Pulmonary artery endothelial cell (primary cell): ENCODE data around the gene PXMP4. TPM values are rescaled to one million over a fixed set of nuclear protein-coding genes. Genes with fewer than 3 reads are reported as not detected.

Source experiments
- DNase-seq: peaks from one replicate; pipeline ENCODE4 v3.0.0-alpha.2; 2011; ENCODE audit warnings: low read depth, low spot score
- total RNA-seq: library from RNA; depleted of rRNA; stranded (reverse); fragments of >200 nt; gene quantifications from 2 replicates; pipeline ENCODE4 v1.2.3, GENCODE V29; 2014

Gene PXMP4
- total RNA-seq, 1 donor from 2014 or later = 7.1 TPM

DNA sequence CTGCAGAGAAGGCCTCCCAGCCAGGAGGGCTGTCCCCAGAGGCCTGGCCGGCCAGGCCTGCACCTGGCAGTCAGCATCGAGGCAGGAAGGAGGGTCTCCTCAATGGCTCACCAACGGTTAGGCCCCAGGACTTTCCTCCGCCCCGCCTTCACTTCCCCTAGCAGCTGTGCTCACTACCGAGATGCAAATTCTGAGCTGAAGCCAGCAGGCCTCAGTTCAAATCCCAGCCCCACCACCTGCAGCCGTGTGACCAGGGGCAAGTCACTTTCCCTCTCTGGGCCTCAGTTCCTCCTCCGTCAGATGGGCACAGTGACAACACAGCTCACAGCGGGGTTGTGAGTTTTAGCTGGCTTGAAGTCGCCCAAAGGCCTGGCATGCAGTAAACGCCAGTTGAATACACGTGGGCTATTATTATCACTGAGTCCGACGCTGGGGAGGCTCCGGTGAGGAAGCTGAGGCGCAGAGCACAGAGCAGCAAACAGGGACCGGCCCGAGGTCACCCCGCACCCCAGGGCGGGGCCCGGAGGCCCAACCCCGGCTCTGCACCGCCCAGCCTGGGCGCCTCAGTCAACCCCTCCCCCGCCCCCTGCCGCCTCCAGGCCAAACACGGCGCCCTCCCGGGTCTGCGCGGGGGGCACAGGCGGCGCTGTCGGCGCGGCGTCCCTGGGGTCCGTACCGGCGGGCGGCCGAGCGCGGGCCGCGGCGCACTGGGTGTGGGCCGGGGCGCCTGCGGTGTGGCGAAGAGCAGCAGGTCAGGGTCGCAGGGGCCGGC is 34.6 kb downstream of the PXMP4 start:
- DNase-seq = no peak

DNA sequence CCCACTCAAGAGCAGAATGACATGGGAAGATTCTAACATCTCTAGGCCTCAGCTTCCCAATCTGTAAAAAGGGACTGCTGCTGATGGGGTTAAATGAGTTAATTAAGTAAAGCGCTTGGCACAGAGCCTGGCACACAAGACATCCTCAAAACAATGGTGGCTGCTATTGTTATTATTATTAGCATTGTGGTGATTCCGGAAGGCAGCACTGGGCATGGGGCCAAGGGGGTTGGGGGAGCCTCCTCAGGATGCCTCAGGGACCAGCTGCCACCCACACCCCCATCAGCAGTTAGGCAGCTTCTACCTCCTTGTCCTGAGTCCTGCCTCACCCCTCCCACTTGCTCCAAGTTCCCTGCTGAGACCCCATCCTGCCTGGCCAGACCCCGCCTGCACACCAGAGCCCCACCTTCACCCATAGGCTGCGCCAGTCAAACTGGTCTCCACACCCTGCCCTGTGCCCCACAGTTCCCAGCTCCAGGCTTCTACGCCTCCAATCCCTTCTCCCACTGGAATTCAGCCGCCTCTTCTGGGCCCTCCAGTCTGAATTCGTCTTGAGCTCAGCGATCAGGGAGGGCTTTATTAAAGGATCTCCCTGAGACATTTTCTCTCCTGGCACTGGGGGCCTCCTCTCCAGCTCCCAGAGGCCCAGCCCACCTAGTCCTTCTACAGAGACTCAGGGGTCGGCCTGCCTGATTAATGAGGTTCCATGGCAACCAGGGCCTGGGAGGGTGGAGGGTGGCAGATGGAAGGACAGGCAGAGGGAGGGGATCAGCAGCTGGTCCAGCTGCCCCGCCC is 35.4 kb downstream of the PXMP4 start:
- no peak for DNase-seq

DNA sequence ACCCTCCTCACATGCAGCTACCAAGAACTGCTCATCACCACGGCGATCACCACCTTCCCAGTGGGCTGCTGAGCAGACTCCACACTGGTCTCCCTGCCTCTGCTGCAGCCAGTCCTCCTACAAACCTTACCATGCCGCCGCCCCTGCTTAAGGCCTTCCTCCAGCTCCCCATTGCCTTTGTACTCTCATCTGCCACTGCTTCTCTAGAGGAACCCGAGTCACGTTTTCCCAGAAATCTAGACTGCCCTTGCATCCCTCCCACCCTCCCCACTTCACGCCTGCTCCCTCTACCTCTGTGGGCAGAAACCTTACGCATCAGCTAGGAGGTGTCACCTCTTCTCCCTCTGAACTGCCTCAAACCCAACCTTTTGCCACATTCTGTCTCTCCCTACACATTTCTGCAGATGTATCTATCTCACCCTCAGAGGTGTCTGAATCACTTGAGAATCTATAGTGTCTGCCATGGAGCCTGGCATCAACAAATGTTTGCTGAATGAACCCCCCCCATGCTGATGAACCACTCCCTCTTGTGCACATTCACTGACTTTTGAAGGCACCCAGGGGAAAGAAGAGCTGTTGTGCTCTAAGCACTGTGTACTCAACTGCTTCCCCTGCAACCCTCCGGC is 38.3 kb downstream of the PXMP4 start:
- DNase-seq = no peak

- no peak for DNase-seq
Observed at GRCh38 chr20:33681288-33681687, 38.8 kb downstream of the PXMP4 start.

GRCh38 chr20:33680686-33681085 is 39.4 kb downstream of the PXMP4 start:
- no peak for DNase-seq

DNA sequence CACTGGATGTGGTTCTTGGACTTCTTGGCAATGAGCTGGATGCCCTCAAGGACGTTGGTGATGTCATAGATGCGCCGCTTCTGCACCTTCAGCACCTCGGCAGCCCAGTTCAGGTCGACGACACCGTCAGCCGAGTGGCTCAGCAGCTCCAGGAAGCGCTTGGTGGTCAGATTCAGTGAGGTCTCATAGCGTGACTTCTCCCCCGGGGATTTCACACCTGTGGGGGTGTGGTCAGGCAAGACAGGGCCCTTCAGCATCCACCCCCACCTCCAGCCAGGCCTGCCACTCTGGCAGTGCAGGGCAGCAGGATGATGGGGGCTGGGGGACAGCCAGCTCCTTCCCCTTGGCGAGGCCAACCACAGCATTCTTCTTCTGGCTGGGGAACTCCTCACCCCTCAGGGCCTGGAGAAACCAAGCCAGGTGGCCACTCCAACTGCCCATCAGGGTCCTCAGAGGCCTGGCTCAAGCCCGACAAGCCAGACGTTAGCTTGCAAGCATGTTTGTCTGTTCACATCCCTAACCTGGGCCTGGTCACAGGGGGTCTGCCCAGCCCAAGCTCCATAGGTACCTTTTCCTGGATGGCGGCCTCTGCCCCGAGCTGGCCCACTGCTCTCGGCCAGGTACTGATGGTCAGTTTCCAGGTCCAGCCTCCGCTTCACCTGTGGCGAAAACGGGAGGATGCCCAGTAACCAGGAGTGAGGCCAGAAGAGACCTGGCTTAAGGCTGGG is 40.2 kb downstream of the PXMP4 start:
- DNase-seq = no peak

DNA sequence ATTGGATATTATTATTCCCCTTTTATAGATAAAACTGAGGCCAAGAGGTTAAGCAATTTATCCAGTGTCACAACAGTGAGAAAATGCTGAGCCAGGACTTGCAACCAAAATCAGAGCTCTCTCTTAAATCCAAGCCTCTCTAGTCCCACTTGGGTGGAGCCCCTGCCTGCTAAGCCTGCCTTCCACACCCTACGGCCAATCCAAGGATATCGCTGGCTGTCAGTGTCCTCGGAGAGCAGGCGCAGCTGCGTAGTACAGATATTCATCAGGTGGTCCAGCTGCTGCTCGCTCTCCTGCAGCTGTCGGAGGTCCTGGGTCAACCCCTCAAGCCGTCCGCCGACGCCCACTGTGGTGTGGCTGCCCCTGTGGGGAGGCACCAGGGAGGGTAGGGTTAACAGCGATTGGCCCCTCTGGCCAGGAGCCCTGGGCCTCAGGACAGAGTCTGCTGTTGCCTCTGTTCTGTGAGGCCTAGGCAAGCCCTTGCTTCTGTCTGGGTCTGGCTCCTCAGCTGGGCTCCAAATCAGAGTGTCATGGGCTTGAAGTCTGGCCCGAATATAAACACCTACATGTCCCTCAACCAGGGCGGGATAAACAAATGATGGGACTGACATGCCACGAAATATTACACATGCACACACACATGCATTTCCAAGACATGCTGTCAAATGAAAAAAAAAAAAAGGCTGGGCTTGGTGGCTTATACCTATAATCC is 42.0 kb downstream of the PXMP4 start:
- DNase-seq = no peak

DNA sequence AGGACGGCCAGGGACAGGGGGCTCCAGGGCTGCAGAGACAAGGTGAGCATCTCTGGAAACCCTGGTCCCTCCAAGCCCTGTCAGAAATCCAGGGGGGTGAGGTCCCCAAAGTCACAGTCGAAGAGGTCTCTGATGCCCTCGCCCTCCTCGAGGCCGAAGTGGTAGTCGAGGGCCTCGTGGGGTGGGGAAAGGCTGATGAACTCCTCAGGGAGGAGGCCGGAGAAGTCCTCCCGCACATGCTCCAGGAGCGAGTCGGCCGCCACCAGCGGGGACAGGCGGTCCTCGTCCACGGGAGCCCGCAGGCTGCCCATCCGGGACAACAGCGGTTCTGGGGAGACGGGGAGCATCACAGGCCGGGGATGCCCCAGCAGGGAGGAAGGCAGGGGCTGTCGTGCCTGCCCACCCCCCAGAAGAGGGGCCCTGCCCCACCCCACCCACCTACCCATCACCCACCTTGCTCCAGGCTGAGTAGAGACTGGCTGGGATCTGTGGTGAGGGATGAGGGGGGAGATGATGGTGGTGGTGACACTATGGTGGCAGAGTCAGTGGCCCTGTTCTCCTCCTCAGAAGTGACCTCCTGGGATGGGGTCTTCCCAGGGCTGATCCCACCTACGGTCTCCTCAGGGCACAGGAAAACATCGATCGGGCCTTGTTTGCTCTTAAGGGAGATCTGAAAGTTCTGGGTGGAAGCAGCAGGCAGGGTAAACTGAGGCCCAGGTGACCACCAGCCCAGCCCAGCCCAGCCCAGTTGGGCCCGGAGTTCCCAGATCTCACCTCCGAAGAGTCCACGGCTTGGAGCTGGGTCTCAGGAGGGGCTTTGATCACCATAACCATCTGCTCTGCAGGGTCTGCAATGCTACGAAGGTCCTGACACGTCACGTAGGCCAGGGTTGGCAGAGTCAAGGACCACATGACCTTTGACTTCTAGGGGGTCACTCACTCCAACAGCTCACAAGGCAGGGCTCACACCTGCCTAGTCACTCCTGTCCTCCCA is 43.2 kb downstream of the PXMP4 start:
- DNase-seq = no peak

GRCh38 chr20:33676121-33676520 is 44.0 kb downstream of the PXMP4 start:
- no peak for DNase-seq

DNA sequence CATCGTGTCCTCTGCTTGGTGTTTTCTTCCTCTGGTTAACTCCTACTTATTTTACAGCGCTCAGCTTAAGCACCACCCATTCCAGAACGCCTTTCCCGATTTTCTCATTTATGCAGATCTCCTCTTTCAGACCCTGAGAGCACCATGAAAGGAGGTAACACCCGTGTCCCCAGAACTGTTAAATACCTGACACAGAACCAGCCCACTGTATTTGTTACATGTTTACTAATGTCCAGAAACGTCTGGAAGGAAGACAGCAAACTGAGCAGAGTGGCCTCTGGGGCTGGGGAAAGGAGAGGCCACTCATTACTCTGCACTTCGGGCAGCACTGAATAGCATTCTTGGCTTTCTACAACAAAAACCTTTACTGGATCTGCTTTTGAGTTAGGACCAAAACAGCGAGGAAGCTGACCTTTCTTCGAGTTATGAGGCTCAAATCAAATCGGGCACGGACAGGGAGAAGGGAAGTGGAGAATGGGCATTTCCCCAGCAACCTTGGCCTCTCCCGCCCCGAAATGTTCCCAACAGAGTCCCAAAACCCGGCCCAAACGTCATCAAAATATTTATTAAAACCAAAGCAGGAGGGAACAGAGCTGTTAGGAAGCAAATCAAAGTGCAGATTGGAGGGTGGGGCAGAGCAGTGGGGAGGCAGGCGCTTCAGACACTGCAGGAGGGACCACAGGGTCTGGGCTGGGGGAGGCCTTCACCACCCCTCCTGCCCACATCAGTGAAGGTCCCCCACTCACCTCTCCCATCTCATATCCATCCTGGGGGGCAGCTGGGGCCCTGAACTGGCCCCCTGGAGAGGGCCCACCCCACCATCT is 44.8 kb downstream of the PXMP4 start:
- no peak for DNase-seq

- DNase-seq = no peak
Observed at GRCh38 chr20:33674294-33675135, 45.6 kb downstream of the PXMP4 start, which contains the start of gene NECAB3. TSS of gene NECAB3 (minus strand) at chr20:33674428. CDS start at chr20:33674352, 76 bp downstream.

- DNase-seq = no peak
Observed at GRCh38 chr20:33673410-33674293, 46.5 kb downstream of the PXMP4 start.

GRCh38 chr20:33673114-33673409 is 47.0 kb downstream of the PXMP4 start:
- no peak for DNase-seq

GRCh38 chr20:33672426-33673113 is 47.5 kb downstream of the PXMP4 start:
- DNase-seq = no peak

DNA sequence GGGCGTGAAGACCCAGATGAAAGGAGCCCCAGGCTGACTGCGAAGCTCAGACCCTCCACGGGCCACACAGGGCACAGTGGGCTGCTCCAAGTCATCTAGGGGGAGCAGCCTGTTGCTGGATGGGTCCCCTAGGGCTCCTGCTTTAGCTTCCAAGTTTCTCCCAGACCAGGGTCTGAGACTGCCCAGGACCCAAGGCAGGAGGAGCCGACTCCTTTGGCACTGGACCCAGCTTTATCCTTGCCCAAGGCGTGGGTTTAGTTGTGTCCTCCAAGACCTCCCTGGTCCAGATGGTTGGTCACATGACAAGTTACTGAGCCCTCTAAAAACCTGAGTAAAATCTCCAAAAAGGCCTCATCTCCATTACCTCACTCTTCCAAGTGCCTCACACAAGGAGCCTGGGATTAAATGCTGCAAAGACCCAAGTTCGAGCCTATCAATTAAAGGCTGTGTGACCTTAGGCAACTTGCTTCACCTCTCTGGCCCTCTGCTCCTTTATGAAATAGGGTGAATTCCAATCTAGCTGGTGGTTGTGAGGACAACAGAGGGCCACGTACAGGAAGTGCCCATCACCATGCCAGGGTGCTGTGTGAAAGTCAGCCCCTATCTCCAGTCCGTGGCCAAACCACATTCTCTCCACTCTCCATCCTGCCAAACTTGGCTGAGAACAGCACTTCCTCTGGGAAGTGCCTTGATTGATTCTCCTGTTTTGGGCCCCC is 48.4 kb downstream of the PXMP4 start:
- no peak for DNase-seq
